ENCODE results near the gene LSAMP.
"Not testable (repeated sequence)": the region's sequence is repeated elsewhere in the genome, so short reads cannot be mapped to it uniquely, and the experiment has no call there.

Gene LSAMP

DNA sequence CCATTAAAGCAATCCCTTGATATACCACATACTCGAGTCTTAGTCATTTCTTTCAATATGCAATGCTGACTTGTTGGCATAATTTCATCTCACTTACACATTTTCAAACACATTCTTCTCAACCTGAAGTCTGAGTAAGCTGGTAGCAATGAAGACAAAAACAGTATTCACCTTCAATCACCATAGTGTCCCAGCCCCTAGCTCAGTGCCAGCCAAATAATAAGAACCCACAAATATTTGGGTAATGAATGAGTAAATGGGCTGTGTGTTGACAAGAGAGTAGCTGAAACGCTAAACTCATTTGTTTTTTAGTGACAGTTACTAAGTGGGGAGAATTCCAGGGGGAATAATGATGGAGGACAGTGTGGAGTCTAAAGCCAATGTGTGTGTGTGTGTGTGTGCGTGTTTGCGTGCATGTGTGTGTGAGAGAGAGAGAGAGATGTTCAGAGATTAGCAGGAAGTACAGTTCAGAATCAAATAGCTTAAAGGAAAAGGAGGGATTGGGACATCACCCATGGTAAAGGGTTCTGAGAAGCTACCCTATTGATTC lies 656.3 kb downstream of the LSAMP start:
- no peak overlapping the region for H3K27ac ChIP-seq (ENCODE audit: low read length)
- no peak overlapping the region for H3K4me3 ChIP-seq (ENCODE audit: low read length)
- no peaks in the 10 kb centered on the region for H3K36me3 ChIP-seq (ENCODE audit: control insufficient read depth, insufficient read depth, low read length)
- no peaks in the 10 kb centered on the region; the same call in 1 of the 2 replicates for H3K4me1 ChIP-seq (ENCODE audit: control insufficient read depth, insufficient read depth, low read length)
- no peaks in the 10 kb centered on the region for H3K9me3 ChIP-seq (ENCODE audit: control insufficient read depth, insufficient read depth, low read length)
- DNase-seq (ENCODE audit: low read depth, low spot score) = no peak
- no peaks in the 10 kb centered on the region for H3K27me3 ChIP-seq (ENCODE audit: control insufficient read depth, insufficient read depth, low read length)
- 100% methylated on average over 1 of the region's 4 CpGs for WGBS (ENCODE audit: insufficient coverage, insufficient read length)

DNA sequence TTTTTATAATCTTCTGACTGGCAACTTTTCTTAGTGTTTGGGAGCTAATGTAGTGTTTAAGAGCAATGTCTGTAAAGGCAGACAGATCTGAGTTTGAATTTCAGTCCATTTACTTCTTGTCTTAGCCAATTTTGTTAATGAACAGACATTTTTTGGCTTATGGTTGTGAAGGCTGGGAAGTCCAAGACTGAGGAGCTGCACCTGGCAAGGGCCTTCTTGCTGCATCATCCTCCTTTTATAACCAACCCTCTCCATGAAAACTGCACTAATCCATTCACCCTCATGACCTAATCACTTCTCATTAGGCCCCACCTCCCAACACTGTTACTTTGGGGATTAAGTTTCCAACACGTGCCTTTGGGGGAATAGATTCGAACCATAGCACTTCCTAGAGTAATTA lies 657.5 kb downstream of the LSAMP start:
- Histone ChIP-seq H3K9me3 (ENCODE audit: control insufficient read depth, insufficient read depth, low read length) (no peaks in the 10 kb centered on the region), H3K27me3 (ENCODE audit: control insufficient read depth, insufficient read depth, low read length) (no peaks in the 10 kb centered on the region), H3K27ac (ENCODE audit: low read length) (no peak overlapping the region), H3K36me3 (ENCODE audit: control insufficient read depth, insufficient read depth, low read length) (no peaks in the 10 kb centered on the region), H3K4me3 (ENCODE audit: low read length) (no peak overlapping the region), H3K4me1 (ENCODE audit: control insufficient read depth, insufficient read depth, low read length) (no peaks in the 10 kb centered on the region)
- no CpG with 5 or more reads among the region's 2 CpGs for WGBS (ENCODE audit: insufficient coverage, insufficient read length)
- no peak for DNase-seq (ENCODE audit: low read depth, low spot score)

DNA sequence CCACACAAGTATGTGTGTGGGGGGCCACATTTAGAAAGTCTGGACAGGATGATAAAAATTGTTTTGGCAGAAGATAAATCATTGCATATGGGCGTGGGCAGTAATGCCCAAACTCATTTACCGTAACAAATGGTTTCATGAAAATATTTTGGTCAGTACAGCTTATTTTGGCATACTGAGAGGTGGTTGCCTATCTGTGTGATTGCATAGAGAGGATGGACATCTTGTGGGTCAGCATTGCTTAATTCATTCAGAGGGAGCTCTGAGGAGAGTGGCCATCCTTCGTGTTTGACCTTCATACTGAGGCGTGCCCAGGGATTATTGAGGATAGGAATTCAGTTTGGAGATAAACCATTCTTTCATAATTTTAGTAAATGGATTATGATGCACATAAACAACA lies 659.5 kb downstream of the LSAMP start:
- Histone ChIP-seq H3K4me3 (ENCODE audit: low read length) (no peak overlapping the region), H3K27ac (ENCODE audit: low read length) (no peak overlapping the region), H3K27me3 (ENCODE audit: control insufficient read depth, insufficient read depth, low read length) (no peaks in the 10 kb centered on the region), H3K4me1 (ENCODE audit: control insufficient read depth, insufficient read depth, low read length) (no peaks in the 10 kb centered on the region), H3K36me3 (ENCODE audit: control insufficient read depth, insufficient read depth, low read length) (no peaks in the 10 kb centered on the region), H3K9me3 (ENCODE audit: control insufficient read depth, insufficient read depth, low read length) (no peaks in the 10 kb centered on the region)
- no peak for DNase-seq (ENCODE audit: low read depth, low spot score)
- WGBS (ENCODE audit: insufficient coverage, insufficient read length) = no CpG with 5 or more reads among the region's 4 CpGs

DNA sequence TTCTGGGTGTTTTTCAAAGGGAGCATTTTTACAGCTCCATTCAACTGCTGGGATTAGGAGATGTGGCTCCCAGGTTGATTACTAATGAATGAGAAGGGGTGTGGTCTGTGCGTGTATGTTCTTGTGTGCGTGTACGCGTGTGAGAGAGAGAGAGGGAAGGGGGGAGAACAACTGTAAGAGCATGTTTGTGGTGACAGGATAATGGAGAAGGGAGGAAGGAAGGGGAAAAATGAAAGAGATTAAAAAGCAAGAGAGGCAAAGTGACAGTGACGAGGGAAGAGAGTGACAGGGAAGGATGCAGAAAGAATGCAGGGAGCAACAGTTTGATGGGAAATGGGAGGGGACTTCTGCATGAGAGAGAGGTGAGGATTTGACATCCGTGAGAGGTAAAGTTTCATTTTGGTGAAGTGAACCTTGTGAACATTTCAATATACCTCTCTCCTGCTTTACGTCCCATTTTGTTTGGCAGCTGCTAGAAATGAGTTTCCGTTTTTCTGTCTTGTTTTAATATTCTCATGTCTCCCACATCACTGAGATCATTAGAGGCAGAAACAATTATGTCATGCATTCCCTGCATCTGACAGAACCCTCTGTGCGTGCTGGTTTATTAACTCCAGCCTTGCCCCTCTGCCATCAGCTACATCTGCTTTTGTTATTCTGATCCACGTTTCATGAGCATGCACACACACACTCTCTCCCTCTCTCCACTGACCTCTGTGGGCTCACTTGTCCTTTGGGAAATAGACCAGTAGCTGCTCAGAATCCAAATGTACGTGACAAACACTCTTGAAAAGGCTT lies 660.3 kb downstream of the LSAMP start:
- H3K27ac ChIP-seq (ENCODE audit: low read length) = no peak overlapping the region
- DNase-seq (ENCODE audit: low read depth, low spot score) = no peak
- no peaks in the 10 kb centered on the region for H3K36me3 ChIP-seq (ENCODE audit: control insufficient read depth, insufficient read depth, low read length)
- no peaks in the 10 kb centered on the region for H3K9me3 ChIP-seq (ENCODE audit: control insufficient read depth, insufficient read depth, low read length)
- H3K4me1 ChIP-seq (ENCODE audit: control insufficient read depth, insufficient read depth, low read length) = no peaks in the 10 kb centered on the region
- no peaks in the 10 kb centered on the region for H3K27me3 ChIP-seq (ENCODE audit: control insufficient read depth, insufficient read depth, low read length)
- H3K4me3 ChIP-seq (ENCODE audit: low read length) = peak overlapping the region; percentile 77; the same call in 1 of the 2 replicates
- WGBS (ENCODE audit: insufficient coverage, insufficient read length) = no CpG with 5 or more reads among the region's 11 CpGs

DNA sequence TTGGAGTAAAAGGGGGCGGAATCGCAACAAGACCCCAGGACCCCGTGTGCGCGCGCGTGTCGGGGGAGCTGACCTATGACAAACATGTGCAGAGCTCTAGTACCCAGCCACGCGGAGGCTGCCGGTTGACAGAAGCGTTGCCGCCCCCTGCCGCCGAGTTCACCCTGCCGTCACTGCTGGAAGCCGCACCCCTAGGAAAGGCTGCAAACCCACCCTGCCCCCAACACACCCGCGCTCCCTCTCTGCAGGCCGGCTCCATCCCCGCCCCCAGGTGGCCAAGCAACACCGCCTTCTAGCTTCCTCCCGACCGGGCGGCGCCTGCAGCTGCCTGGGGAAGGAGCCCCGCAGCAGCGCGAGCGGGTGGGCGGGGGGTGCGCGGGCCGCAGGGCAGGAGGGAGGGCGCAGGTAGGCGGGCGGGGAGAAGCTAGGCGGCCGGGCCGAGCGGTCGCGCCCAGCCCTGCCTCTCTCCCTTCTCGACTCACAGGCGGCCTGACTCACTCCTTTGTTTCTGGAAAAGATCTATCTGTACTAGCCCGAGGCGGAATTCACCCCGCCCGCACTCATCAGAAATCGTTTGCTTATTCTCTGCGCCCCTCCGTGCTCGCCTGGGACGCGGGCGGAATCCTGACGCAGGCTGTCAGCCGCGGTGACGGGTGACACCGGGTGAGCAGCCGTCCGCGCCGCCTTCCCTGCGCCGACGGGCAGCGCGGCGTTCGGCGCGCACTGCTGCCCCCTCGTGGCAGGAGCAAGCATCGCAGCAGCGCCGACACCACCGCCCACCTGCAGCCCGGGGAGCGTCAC lies 661.1 kb downstream of the LSAMP start:
- Histone ChIP-seq H3K9me3 (ENCODE audit: control insufficient read depth, insufficient read depth, low read length) (no peaks in the 10 kb centered on the region), H3K36me3 (ENCODE audit: control insufficient read depth, insufficient read depth, low read length) (no peaks in the 10 kb centered on the region), H3K27ac (ENCODE audit: low read length) (no peak overlapping the region), H3K4me1 (ENCODE audit: control insufficient read depth, insufficient read depth, low read length) (no peaks in the 10 kb centered on the region), H3K27me3 (ENCODE audit: control insufficient read depth, insufficient read depth, low read length) (no peaks in the 10 kb centered on the region), H3K4me3 (ENCODE audit: low read length) (peak overlapping the region; percentile 77; the same call in 1 of the 2 replicates)
- no CpG with 5 or more reads among the region's 81 CpGs for WGBS (ENCODE audit: insufficient coverage, insufficient read length)
- DNase-seq (ENCODE audit: low read depth, low spot score) = peak; percentile 67

DNA sequence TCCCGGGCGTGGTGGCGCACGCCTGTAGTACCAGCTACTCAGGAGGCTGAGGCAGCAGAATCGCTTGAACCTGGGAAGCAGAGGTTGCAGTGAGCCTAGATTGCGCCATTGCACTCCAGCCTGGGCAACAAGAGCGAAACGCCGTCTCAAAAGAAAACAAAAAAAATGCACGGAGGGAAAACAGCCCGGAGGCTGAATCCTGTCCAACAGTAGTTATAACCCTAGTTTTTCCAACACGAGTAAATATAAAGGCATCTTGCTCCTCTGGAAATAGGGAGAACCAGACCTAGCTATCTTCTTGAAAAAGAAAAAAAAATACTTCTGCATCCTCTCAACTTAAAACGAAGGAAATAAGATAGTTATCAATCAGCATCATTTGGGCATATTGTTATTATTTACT lies 661.9 kb downstream of the LSAMP start:
- DNase-seq (ENCODE audit: low read depth, low spot score); H3K27ac ChIP-seq (ENCODE audit: low read length); H3K4me1 ChIP-seq (ENCODE audit: control insufficient read depth, insufficient read depth, low read length); H3K9me3 ChIP-seq (ENCODE audit: control insufficient read depth, insufficient read depth, low read length); H3K27me3 ChIP-seq (ENCODE audit: control insufficient read depth, insufficient read depth, low read length); H3K4me3 ChIP-seq (ENCODE audit: low read length); H3K36me3 ChIP-seq (ENCODE audit: control insufficient read depth, insufficient read depth, low read length): not testable (repeated sequence)
- no CpG with 5 or more reads among the region's 13 CpGs for WGBS (ENCODE audit: insufficient coverage, insufficient read length)

DNA sequence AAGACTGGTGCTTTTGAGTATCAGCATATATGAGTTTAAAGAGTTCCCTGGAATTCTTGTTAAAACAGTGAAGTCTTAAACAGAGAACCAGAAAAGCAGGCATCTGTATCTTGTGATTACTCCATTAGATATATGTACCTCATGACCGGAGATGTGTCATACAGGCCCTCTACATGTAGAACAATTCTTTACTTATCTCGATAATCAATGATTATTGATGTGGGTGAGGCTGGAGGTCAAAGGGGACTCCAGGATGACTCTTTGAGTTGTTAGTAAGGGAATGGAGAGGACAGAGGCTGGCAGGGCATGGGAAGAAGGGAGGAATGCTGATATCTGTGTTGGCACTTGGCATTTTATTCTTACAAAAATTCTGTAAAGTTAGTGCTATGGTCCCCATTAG lies 666.3 kb downstream of the LSAMP start:
- H3K27me3 ChIP-seq (ENCODE audit: control insufficient read depth, insufficient read depth, low read length) = no peaks in the 10 kb centered on the region
- no CpG with 5 or more reads among the region's 2 CpGs for WGBS (ENCODE audit: insufficient coverage, insufficient read length)

DNA sequence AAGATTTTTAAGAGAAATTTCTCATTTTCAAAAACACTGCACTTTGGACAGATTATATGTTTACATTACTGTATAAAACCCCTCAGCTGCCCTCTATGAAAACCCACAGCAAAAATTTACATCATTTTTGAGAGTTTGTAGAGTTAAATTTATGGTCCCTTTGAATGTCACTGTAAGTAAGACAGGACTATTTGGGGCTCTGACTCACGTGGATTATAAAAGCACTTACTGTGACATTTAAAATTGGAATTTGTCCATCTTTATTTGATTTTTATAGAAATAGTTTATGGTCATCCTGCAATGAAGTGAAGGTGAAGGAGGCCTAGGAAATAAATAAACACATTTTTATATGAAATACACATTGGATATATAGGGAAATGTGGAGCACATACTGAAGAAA lies 672.3 kb downstream of the LSAMP start:
- WGBS (ENCODE audit: insufficient coverage, insufficient read length) = no CpG with 5 or more reads among the region's 1 CpG

More for the DNA sequence above, 666.3 kb downstream of the LSAMP start:
- no peaks in the 10 kb centered on the region for H3K9me3 ChIP-seq (ENCODE audit: control insufficient read depth, insufficient read depth, low read length)
- DNase-seq (ENCODE audit: low read depth, low spot score) = no peak
- H3K4me1 ChIP-seq (ENCODE audit: control insufficient read depth, insufficient read depth, low read length) = no peaks in the 10 kb centered on the region
- H3K27ac ChIP-seq (ENCODE audit: low read length) = no peak overlapping the region
- no peaks in the 10 kb centered on the region for H3K36me3 ChIP-seq (ENCODE audit: control insufficient read depth, insufficient read depth, low read length)
- H3K4me3 ChIP-seq (ENCODE audit: low read length) = no peak overlapping the region

DNA sequence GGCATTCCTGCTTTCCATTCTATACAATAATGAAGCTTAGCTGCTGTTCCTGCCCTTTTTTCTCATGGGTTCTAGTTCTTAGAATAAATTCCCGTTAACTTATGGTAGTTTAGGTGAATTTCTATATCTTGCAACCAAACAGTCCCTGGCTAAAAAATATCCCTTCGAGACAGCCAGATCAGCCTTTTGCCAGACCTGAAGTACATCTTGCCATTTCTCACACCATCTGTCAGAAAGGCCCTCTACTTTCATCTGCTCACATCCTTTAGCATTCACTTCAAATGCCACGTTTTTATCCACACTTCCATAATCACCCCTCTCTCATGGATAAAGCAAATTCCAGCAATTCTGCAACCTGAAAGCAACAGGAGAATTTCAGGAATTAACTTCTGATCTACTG lies 676.6 kb downstream of the LSAMP start:
- H3K27ac ChIP-seq (ENCODE audit: low read length) = no peak overlapping the region
- no peaks in the 10 kb centered on the region; the same call in 1 of the 2 replicates for H3K4me1 ChIP-seq (ENCODE audit: control insufficient read depth, insufficient read depth, low read length)
- WGBS (ENCODE audit: insufficient coverage, insufficient read length) = 100% methylated on average over 1 of the region's 3 CpGs
- no peaks in the 10 kb centered on the region for H3K36me3 ChIP-seq (ENCODE audit: control insufficient read depth, insufficient read depth, low read length)
- no peaks in the 10 kb centered on the region for H3K27me3 ChIP-seq (ENCODE audit: control insufficient read depth, insufficient read depth, low read length)
- H3K9me3 ChIP-seq (ENCODE audit: control insufficient read depth, insufficient read depth, low read length) = no peaks in the 10 kb centered on the region
- DNase-seq (ENCODE audit: low read depth, low spot score) = no peak
- no peak overlapping the region for H3K4me3 ChIP-seq (ENCODE audit: low read length)

More for the DNA sequence above, 672.3 kb downstream of the LSAMP start:
- Histone ChIP-seq H3K27ac (ENCODE audit: low read length) (no peak overlapping the region), H3K36me3 (ENCODE audit: control insufficient read depth, insufficient read depth, low read length) (no peaks in the 10 kb centered on the region), H3K9me3 (ENCODE audit: control insufficient read depth, insufficient read depth, low read length) (no peaks in the 10 kb centered on the region), H3K4me3 (ENCODE audit: low read length) (no peak overlapping the region), H3K27me3 (ENCODE audit: control insufficient read depth, insufficient read depth, low read length) (no peaks in the 10 kb centered on the region), H3K4me1 (ENCODE audit: control insufficient read depth, insufficient read depth, low read length) (no peaks in the 10 kb centered on the region)
- DNase-seq (ENCODE audit: low read depth, low spot score) = no peak

DNA sequence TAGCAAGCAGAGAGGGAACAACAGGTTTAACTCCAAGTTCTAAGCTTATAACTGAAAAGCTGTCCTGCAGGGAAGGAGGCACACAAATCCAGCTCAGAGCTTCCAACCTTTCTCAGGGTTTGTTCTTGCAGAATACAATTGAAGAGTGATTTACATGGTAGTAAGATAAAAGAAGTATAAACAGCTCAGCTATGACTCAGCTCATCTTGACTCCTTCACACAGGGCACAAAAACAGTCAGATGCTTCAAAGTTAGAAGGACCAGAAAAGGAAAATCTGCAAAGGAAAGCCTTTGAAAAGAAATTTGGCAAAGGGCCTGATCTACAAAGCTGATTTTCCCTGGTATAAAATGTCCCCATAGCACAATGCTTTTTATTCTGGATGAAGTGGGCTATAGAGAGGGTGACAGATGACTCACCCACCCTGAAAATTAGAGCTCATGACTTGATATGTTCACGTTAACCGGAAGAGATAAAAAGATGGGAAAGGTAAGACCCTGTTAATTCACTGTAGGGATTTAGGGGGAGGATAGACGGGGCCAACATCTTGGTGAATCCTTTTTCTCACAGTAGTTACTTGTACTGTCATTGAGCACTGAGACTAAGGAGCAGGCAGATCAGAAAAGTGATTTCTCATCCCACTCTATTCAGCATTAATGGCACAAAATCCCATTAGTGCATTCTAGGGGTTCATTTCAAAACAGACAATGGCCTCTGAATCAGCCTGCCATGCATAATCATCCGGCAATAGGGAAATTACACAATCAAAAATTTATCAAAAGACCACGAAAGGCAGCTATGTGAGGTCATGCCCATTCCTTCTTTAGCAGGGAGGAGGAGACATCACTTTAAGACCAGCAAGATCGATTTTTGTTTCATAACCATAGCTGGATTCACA lies 678.5 kb downstream of the LSAMP start:
- Histone ChIP-seq H3K27me3 (ENCODE audit: control insufficient read depth, insufficient read depth, low read length) (no peaks in the 10 kb centered on the region), H3K9me3 (ENCODE audit: control insufficient read depth, insufficient read depth, low read length) (no peaks in the 10 kb centered on the region), H3K27ac (ENCODE audit: low read length) (no peak overlapping the region), H3K4me3 (ENCODE audit: low read length) (no peak overlapping the region), H3K4me1 (ENCODE audit: control insufficient read depth, insufficient read depth, low read length) (no peaks in the 10 kb centered on the region; the same call in 1 of the 2 replicates), H3K36me3 (ENCODE audit: control insufficient read depth, insufficient read depth, low read length) (no peaks in the 10 kb centered on the region)
- no peak for DNase-seq (ENCODE audit: low read depth, low spot score)
- no CpG with 5 or more reads among the region's 6 CpGs for WGBS (ENCODE audit: insufficient coverage, insufficient read length)

All from iPS DF 6.9 (cell line).